GM21360 (cell line): ENCODE results near the gene GNAZ.

Experiments
- ATAC-seq: cut with Tn5 transposase; IDR thresholded peaks from one replicate; pipeline ENCODE4 v1.9.1; 2021; ENCODE audit warnings: mild to moderate bottlenecking, moderate library complexity; ENCODE audit not compliant: unreplicated experiment

Gene GNAZ

DNA sequence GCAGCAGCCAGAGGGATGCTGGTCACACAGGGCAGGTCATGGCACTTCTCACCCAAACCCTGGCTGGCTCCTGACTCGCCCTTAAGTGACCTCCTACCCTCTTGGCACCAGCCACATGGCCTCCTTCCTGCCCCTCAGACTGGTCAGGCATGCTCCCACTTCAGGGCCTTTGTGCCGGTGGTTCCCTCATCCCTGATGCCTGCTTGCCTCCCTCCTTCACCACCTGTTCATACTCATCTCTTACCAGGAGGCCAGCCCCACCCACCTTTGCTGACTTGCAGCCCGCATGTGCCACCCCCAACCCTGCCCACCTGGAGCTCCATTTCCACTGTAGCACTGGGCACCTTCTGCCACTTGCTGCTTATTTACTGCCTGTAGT is 20.1 kb downstream of the GNAZ start:
- ATAC-seq = no peak

DNA sequence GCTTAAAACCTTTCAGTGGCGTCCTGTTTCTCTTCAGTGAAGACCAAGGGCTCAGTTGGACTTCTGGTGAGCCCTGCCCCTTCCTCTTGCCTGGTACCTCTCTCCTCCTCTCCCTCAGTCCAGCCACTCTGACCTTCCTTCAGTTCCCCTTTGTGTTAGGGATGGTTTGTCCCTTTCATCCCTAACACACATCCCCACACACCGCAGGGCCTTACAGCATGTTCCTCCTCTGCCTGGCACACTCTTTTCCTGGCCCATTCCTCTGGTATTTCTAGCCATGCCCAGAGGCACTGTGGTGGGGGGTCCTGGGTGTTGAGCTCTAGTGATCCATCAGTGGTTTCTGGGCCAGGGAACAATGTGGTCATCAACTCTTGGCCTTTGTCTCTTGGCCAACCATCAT is 21.4 kb downstream of the GNAZ start:
- ATAC-seq = no peak

DNA sequence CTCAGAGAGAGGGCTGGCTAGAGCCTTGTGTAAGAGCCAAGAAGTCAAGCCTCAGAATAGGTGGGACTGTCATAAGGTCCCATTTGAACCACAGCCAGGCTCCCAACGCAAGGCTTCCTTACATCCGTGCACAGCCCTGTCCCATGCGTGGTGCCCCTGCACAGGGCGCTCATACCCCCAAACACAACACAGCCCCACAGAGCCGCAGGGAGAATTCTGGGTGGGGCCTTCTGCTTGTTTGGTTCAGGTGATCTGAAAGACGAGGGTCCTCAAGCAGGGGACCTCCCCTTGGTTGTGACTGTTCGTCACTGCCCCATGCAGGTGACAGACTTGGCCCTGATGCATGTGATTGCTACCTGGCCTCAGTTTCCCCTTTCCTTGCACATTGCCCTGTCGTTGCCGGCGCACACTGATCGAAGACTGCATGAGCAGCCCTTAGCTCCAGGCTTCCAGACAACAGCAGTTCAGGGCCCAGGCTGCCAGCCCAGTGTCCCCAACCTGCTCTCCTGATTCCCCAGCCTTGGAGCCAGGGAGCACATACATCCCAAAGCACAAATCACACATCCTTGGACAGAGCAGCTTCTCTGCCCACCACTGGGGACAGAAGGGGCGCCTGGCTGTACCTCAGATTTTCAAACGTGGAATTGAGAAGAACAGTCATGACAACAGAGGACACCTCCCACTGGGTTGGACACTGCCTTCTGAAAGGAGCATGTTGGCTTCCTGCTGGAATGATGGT is 22.1 kb downstream of the GNAZ start:
- ATAC-seq = no peak

DNA sequence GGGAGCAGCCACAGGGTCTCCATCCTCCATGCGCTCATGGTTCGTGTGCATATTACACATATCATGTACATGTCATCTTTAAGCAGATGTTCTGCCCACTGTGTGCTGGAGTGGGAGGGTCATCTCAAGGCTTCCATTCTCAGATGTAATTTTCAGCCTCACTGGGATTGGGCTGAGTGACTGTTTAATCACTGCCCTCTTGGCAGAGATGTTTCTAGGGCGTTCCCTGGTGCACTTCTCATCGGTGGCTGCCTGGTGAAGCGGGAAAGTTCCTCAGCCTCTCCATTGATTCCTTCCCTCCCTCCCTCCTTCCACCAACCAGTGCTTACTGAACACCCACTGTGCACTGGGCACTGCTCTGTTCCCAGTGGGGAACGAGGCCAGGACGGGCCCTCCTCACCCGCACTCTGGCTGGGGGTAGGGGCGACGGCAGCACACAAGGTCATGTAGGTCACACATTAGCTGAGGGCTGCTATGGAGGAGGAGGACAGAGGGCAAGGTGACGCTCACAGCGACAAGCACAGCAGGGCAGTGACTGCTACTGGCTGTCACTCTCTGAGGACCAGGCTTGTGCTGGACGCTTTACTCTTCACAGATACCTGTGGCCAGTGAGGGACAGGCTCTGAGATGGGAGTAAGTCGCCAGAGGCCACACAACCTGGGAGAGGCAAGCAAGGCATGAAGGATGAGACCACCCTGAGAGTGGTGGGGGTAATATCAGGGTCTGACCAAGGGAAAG is 22.9 kb downstream of the GNAZ start:
- no peak for ATAC-seq

DNA sequence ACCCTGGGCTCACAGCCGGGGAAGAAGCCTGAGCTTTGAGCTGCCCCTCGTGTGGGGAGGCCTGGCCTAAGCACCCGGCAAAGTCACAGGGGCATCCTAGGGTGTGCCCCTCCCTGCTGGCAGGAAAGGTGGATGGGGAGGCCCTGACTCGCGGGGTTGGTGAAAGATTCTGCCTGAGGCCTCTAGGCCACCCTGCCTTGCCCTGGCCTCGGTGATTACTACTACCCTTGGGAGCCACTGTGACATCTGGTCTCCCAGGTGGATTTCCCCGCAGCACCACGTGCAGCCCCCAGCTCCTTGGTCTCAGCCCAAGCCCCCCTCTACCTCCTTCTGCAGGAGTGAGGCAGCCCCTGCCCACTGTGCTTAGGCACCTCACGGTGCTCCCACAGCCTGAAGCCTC is 23.9 kb downstream of the GNAZ start:
- ATAC-seq = no peak

DNA sequence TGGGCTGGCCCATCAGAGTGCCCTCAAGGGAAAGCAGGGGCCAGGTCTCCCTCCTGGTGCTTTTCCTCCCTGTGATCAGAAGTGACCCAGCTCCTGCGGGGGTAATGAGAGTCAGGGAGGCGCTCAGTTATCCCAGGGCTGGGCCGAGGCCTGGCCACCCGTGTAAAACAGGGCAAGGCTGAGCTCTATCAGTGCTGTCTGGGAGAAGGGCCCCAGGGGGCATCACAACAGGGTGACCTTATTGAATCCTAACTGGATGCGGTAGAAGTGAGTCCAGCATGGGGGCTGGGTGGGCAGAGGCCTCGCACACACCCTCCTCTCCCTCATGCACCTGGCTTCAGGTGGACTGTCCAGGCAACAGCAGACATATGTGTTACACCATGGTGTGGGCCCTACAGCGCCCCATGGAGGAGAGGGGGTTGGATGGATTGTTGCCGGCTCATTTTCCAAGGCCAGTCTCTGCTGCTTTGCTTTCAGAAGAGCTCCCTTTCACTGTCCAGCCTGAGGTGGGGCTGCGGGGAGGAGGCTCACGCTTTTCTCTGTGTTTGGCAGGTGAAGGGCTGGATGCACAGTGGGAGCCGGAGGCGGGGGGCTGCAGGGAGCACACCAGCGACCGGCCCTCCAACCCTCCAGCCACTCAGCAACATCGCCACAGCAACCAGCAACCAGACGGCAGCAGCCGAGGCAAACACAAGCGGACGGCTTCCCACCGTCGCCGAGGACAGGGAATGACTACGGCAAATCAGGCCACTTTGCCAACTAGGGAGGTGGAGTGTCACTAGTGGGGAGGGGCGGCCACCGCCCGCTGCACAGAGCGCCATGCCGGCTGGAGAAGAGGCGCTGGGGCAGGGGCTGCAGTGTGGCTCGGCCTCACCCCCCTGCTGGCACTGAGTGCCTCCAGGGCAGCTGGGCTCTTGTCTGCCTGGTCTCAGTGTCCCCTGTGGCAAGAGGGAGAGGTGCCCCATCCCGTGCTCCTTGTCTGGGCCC is 24.7 kb downstream of the GNAZ start:
- ATAC-seq = no peak

DNA sequence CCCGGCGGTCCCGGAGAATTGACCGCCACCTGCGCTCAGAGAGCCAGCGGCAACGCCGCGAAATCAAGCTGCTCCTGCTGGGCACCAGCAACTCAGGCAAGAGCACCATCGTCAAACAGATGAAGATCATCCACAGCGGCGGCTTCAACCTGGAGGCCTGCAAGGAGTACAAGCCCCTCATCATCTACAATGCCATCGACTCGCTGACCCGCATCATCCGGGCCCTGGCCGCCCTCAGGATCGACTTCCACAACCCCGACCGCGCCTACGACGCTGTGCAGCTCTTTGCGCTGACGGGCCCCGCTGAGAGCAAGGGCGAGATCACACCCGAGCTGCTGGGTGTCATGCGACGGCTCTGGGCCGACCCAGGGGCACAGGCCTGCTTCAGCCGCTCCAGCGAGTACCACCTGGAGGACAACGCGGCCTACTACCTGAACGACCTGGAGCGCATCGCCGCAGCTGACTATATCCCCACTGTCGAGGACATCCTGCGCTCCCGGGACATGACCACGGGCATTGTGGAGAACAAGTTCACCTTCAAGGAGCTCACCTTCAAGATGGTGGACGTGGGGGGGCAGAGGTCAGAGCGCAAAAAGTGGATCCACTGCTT is 25.5 kb downstream of the GNAZ start:
- ATAC-seq = no peak

DNA sequence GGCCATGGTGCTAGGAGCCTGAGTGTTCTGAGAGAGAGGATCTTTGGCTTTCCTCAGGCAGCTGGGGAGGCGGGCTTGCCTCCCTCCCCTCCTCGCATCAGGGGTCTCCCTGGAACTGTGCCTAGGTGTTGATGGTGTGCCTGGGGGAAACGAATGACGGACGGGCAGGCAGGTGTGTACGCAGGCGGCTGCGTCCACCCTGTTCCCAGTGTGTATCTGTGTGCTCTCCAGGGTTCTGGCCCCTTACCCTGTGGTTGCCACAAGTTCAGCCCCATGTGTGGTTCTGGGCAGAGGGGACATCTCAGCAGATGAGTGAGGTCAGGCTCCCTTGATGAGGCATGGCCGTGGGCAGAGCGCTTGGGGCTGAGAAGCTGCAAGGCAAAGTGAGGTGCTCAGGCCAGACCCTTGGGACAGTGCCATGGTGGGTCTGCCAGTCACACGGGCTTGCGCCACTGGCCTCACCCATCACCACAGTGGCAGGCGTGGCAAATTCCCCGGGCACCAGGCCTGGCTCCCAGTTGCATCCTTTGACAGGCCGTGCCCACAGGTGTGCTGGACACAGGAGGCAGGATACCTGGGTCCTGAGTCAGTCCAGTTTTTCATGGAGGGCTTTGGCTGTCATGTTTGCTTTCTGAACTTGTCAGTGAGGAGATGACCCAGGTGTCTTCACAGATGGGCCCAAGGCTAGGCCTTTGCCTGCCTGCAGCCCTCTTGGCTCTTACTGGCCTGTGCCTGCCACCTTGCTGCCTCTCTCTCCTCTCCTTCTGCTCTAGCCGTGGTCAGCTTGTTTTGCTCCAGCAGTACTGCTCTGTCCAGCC is 27.3 kb downstream of the GNAZ start:
- no peak for ATAC-seq

DNA sequence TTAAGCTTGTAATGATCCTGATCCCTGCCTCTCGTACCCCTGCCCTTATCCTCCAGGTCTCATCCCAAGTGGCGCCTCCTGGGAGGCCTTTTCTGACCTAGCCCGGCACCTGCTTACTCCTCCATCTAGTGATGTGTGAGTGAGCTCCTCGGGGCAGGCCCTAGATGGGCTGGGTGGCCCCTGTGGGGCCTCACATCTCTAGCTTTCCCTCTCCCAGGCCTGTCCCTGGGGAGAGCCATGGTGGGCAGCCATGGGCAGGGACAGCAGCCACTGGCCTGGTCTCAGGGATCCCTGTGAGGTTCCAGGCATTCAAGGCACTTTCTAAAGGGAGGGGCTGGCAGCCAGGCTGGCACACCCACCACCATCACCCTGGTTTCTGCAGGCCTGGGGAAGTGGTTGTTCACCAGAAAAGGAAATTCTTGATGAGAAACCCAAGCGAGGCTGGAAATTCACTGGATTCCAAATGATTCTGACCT is 27.9 kb downstream of the GNAZ start:
- ATAC-seq = no peak

DNA sequence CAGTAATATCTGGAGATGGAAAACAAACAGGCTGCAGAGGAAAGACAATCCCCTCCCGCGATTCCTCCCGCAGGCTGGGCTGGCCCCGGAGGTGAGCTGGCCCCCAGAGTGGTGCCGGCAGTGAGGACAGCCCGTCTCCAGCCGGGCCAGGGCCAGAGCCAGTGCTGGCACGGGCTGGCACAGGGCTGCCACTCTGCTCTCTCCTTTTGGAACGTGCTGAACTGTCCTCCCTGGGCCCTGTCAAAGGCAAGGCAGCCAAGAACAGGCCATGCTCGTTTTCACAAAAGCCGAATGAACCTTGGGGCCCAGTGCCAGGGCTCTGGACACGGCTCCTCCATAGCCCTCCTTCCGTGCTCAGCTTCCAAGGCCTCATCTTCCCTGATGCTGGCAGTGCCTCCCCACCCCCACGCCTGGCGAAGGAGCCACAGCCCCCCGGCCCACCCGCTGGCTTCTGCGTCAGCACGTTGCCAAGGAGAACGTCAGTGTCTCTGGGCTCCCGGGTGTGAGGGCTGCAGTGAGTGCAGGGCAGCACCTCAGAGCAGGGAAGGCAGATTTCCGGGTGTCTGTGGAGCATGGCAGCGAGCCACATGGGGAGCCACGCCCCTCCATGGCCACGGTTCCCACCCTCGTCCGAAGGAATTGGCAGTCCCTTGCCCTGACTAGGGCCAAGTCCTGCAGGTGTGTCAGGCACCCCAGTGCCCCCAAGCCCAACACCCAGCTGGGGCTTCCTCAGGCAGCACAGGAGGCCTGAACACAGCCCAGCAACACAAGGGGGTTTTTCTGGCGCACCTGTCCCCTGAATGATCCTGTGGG is 28.6 kb downstream of the GNAZ start:
- no peak for ATAC-seq

DNA sequence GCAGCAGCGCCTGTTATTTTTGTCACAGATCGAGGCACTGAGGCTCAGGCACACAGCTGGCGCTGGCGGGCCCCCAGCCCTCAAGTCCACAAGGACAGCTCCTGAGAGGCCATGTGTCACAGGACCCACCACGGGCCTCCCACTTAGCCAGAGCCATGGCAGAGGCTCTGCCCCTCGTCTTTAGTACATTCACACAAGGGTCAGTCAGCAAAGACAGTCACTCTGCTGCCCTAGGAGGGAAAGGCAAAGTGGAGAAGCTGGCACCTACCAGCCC is 29.1 kb downstream of the GNAZ start:
- ATAC-seq = no peak

DNA sequence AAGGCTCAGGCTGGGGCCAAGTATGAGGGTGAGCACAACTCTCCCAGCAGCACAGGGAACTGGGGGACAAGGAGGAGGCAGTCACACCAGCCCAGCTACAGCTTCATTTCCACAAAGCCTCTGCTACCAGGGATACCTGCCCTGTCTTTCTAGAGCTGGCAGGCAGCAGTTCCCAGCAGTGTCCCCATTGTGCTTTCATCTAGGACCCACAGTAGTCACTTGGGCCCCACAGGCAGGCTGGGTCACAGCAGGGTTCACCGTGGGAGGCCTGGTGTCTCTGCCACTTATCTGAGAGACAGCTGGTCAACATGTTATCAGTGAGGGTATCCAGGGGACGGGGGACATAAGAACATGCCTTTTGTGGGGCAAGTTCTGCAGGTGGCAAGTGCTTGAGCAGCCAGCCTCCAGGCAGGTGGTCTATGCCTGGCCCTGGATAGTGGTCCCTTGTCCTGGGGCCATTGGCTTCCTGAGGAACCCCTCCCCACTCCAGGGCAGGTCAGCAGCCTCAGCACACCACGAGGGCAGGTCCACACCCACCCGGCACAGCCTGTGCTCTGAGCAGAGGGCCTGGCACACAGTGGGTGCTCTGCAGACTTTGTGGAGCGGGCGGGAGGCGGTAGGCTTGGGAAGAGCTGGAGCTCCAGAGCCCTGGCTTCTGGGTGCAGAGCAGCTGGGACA is 29.9 kb downstream of the GNAZ start:
- no peak for ATAC-seq

DNA sequence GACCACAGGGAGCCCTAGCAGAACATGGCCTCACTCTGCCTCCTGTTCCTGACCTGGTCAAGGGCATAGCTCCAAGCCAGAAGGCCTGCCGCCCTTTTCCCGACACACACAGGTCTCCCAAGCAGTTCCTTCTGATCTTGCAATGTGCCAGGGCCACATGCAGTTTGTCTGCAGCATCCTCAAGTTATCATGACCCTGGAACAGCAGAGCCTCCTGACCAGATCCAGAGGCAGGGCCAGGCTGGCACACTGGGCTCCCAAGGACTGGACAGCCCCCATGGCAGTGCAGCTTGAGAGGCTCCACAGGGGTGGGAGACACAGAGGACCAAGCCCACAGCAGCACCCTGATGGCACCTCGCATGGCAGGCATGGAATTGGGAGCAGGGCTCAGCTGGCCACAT is 31.2 kb downstream of the GNAZ start:
- ATAC-seq = no peak

DNA sequence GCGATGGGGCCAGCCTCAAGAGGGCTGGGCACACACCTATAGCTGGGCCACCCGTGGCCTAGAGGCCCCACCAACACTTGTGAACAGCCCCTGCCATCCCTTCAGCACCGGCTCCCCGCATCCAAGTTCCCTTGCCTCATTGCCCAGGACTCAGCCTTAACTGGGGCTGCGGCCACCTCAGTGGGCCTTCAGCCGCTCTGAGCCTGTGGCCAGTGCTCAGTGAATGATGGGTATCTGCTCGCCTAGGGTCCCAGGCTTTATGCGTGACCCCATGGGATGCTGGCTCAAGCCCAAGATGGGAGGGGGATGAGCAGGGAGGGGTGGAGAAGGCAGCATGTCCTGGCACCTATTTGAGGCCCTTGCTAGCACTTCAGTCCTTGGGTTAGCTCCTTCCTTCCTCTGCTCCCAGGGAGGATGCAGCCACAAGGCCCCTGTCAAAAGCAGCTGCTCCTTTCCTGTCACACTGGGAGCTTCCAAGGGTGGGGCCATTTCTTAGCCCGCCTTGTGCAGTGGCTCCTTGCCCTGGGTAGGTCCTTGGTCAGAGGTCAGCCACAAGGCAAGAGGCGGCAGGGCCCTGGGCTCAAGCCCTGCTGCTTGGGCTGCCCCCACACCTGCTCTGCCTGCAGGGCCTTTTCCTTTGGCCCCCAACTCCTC is 31.8 kb downstream of the GNAZ start:
- ATAC-seq = no peak

DNA sequence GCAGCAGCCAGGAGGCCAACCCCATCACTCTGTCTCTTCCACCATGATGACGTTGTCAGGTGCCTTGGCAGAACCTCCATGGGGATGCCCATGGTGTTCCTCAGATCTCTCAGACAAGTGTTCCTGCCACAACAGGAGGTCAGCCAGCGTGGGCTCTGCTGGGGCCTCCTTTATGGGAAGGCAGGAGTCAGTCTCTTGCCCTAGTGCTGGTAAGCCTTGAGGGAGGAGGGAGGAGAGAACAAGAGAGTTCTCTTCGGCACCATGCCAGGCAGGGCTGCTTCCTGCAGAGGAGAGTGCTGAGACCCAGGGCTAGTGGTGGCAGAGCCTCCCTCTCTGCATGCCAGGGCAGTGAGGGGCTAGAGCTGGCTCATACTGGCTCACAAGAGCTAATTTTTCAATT is 32.5 kb downstream of the GNAZ start:
- ATAC-seq = no peak

DNA sequence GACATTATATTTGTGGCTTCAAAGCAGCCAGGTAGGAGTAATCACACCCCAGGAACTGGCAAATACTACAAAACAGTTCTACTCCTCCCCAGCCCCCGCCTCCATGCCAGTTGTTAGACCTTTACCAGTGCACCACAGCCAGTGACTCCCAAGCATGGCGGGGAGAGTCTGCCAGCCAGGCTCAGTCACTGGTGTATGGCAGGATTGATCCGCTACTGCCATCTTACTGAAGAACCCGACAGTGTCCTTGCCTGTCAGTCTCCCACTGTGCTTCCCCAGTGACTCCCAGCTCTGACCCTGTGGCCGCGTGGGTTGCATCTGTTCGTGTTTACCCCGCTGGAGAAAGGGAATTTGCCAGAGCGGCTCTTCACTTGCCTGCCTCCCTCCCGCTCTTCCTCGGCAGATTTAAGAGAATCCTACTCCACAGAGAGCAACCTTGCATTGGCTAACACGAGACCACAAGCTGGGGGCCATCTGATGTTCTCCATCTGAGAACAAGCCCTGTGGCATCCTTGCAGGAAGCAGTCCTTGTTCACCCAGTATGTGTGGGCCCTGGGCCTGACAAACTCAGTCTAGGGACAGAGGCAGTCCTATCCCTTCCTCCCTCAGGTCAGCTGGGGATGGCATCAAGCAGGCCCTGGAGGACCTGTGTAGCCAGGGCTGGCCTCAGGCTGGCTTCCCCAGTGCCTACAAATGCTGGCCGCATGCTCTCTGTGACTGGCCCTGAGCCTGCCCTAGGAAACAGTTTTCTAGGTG is 33.1 kb downstream of the GNAZ start:
- ATAC-seq = no peak

DNA sequence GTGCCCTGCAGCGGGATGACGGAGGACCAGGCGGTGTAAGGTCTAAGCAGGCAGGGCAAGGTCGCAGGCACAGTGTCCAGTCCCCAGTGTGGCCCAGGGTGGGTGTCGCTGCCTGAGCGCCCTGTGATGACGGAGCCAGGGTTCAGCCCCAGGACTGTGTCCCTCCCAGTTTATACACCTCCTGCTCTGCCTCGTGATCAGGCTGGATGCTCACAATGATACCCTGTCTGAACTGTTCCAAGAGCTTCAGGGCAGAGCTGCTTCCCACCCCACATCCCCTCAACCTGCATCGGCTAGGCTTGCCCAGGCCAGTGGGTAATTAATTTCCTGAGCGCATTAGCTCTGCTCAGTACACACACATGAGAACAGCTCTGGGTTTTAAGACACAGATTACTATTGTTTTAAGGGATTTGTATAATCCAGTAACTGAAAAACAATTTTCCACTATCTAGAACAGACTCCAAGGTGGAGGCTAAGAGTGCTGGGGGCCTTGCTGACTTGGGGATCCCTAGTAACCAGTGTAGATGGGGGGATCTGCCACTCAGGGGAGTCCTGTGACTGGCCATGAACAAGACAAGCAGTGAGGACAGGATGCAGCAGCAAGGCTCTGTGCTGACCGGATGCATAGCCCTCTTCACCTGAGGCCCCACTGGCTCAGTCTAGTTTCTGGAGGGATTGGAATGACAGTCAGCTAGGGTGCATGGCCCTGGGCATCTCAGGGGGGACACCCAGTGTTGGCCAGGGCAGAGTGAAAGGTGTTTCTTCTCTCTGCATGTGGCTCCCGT is 34.1 kb downstream of the GNAZ start:
- no peak for ATAC-seq
